Right lobe of liver (tissue), 4 donors: ENCODE measurements around the gene TTC29.

Source experiments
- CTCF ChIP-seq, 4 donors: fragments of 200-600 bp in 3 of 4; fragments of 450-650 bp in 1 of 4; IDR thresholded peaks; one replicate each; pipeline versions ENCODE4 v1.5.1 to v1.8.0; 2016 to 2022; ENCODE audit warnings: antibody characterized with exemption in 4 of 4, mild to moderate bottlenecking in 2 of 4
- POLR2A ChIP-seq: fragments of 450-650 bp; IDR thresholded peaks from one replicate; pipeline ENCODE4 v1.6.1; 2017; ENCODE audit warnings: antibody characterized with exemption, mild to moderate bottlenecking
- donor health status: DM: no; HTN: no; CAD: no.
- donor health status: DM: no; HTN: no; CAD: no.
- donor health status: DM: no; HTN: yes; CAD: no.

DNA sequence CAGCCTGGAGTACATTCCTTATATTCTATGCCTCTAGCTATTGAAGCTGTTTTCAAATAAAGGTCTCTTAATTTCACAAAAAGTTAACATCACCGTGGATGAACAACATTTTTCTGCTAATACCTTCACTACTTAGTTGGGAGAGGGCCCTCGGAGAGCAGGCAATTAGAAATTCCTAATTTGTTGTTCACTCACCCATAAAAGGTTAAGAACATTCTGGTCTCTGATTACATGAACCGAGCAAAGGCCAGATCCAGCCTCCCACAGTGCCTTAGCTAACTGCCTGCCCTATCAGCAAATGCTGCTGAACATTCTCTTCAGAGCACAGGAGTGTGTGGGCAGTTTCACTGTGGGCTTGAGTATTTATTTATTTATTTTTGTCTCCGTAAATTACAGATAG lies 36.0 kb upstream of the TTC29 start:
- TF ChIP-seq POLR2A (no peak), CTCF (IDR thresholded peaks at IDR 0.05) (no peak)
